Bronchial epithelial cell (primary cell): ENCODE measurements around the gene NFATC4. TPM values are rescaled to one million over a fixed set of nuclear protein-coding genes. Genes with fewer than 3 reads are reported as not detected.

Experiments used
- DNase-seq: peaks from one replicate; pipeline ENCODE4 v3.0.0-alpha.2; 2010; ENCODE audit warnings: low read depth
- FAIRE-seq: peaks from 2 replicates; lab custom pipeline; 2011; peaks lifted over from hg19 to GRCh38; lab: Jason Lieb, UNC
- H3K27me3 ChIP-seq: 2 replicates; pipeline ENCODE4 v1.5.1; 2011; ENCODE audit warnings: low read length; ENCODE audit not compliant: control insufficient read depth, insufficient read depth
- H3K36me3 ChIP-seq: 2 replicates; pipeline ENCODE4 v1.5.1; 2011; ENCODE audit warnings: low read length; ENCODE audit not compliant: control insufficient read depth, insufficient read depth
- H3K4me3 ChIP-seq: 2 replicates; pipeline ENCODE4 v1.5.1; 2011; ENCODE audit warnings: mild to moderate bottlenecking, low read depth, low read length, control low read depth
- total RNA-seq: library from RNA; depleted of rRNA; stranded (reverse); fragments of >200 nt; gene quantifications from 2 replicates; pipeline ENCODE4 v1.2.1, GENCODE V29; 2014
- TF ChIP-seq, protein P1 (sequence below): IDR thresholded peaks from 2 replicates; pipeline ENCODE4 v1.5.1; 2011; ENCODE audit warnings: mild to moderate bottlenecking, moderate library complexity, low read length, control low read depth, inconsistent platforms; ENCODE audit not compliant: insufficient read depth, severe bottlenecking

The NFATC4 gene
- total RNA-seq, 1 donor from 2014 or later: 4.7 TPM

DNA sequence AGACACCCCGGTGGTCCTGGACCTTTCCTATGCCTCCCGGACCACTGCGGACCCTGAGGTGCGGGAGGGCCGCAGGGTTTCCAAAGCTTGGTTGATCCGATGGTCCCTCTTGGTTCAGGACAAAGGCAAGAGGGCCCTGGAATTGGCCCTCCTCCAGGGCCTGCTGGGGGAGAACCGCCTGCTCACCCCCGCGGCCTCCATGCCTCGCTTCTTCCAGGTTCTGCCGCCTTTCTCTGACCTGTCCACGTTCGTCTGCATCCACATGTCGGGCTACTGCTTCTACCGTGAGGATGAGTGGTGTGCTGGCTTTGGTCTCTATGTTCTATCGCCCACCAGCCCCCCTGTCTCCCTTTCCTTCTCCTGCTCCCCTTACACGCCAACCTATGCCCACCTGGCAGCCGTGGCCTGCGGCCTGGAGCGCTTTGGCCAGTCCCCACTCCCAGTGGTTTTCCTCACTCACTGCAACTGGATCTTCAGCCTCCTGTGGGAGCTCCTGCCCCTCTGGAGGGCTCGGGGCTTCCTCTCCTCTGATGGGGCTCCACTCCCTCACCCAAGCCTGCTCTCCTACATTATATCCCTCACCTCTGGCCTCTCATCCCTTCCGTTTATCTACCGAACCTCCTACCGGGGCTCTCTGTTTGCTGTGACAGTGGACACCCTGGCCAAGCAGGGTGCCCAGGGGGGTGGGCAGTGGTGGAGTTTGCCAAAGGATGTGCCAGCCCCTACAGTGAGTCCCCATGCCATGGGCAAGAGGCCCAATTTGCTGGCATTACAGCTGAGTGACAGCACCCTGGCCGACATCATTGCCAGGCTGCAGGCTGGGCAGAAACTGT lies 47.7 kb downstream of the NFATC4 start:
- Histone ChIP-seq H3K27me3 (no peaks in the 10 kb centered on the region), H3K36me3 (peaks cover 10% of the 10 kb centered on the region), H3K4me3 (no peak overlapping the region)
- no peak for DNase-seq
- TF ChIP-seq, protein P1, sequence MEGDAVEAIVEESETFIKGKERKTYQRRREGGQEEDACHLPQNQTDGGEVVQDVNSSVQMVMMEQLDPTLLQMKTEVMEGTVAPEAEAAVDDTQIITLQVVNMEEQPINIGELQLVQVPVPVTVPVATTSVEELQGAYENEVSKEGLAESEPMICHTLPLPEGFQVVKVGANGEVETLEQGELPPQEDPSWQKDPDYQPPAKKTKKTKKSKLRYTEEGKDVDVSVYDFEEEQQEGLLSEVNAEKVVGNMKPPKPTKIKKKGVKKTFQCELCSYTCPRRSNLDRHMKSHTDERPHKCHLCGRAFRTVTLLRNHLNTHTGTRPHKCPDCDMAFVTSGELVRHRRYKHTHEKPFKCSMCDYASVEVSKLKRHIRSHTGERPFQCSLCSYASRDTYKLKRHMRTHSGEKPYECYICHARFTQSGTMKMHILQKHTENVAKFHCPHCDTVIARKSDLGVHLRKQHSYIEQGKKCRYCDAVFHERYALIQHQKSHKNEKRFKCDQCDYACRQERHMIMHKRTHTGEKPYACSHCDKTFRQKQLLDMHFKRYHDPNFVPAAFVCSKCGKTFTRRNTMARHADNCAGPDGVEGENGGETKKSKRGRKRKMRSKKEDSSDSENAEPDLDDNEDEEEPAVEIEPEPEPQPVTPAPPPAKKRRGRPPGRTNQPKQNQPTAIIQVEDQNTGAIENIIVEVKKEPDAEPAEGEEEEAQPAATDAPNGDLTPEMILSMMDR: no peak
- FAIRE-seq: no peak

DNA sequence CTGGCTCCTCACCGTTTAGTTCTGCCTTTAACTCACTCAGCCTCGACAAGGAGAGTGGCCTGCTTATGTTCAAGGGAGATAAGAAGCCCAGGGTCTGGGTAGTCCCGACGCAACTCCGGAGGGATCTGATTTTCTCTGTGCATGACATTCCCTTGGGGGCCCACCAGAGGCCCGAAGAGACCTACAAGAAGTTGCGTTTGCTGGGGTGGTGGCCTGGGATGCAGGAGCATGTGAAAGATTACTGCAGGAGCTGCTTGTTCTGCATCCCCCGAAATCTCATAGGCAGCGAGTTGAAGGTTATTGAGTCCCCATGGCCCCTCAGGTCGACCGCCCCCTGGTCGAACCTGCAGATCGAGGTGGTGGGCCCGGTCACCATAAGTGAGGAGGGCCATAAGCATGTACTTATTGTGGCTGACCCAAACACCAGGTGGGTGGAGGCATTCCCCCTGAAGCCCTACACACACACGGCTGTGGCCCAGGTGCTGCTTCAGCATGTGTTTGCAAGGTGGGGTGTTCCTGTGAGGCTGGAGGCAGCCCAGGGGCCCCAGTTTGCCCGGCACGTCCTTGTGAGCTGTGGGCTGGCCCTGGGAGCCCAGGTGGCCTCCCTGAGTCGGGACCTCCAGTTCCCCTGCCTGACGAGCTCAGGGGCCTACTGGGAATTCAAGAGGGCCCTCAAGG lies 48.4 kb downstream of the NFATC4 start:
- FAIRE-seq (peak; percentile 75), DNase-seq (no peak)
- H3K27me3 ChIP-seq: no peaks in the 10 kb centered on the region
- peaks cover 10% of the 10 kb centered on the region for H3K36me3 ChIP-seq
- TF ChIP-seq, protein P1: no peak
- H3K4me3 ChIP-seq: no peak overlapping the region

DNA sequence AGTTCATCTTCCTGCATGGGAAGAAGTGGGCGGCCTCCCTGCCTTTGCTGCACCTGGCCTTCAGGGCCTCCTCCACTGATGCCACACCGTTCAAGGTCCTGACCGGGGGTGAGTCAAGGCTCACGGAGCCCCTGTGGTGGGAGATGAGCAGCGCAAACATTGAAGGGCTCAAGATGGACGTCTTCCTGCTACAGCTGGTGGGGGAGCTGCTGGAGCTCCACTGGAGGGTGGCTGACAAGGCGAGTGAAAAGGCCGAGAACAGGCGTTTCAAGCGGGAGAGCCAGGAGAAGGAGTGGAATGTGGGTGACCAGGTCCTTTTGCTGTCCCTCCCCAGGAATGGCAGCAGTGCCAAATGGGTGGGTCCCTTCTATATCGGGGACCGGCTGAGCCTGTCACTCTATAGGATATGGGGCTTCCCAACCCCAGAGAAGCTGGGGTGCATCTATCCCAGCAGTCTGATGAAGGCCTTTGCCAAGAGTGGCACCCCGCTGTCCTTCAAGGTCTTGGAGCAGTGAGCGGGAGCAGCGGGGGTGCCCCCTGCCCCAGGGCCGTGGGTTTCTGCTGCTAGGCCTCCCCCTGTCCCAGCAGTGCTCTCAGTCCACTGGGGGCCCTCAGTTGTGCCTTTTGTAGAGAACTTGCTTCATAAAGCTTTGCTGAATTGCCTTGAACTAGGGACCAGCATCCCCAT lies 49.1 kb downstream of the NFATC4 start:
- no peaks in the 10 kb centered on the region for H3K27me3 ChIP-seq
- FAIRE-seq (no peak), DNase-seq (no peak)
- TF ChIP-seq, protein P1: no peak
- H3K36me3 ChIP-seq: peaks cover 10% of the 10 kb centered on the region
- H3K4me3 ChIP-seq: no peak overlapping the region

DNA sequence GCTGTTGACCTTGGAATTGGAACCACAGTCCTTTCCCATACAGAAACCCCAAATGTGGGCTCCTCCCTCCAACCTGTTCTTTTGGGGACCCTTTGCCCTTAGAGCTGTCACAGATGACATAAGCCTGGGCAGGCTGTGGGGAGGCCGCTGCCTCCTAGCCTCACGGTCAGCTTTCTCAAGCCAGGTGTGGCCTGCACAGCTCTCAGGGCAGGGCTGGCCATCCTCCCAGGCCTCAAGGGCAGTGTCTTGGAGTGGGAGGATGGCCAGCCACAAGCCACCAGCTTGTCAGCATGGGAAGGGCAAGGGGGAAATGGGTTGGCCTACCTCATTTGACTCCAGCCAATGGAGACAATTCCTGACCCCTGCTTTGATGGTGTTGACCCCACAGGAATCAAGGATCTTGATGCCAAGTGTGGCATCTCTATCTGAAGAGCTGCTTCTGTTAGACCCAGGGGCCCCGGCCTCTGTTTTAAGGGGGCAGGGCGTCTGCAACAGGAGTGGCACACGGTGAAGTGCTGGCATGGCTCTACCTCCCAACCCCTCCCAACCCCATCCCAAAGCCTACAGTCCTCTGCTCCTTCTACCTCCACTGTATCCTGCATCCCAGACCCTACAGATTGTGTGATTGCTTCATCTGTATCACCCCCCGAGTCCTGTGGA lies 50.0 kb downstream of the NFATC4 start:
- FAIRE-seq: no peak
- Histone ChIP-seq H3K4me3 (no peak overlapping the region), H3K36me3 (peaks cover 10% of the 10 kb centered on the region), H3K27me3 (no peaks in the 10 kb centered on the region)
- TF ChIP-seq, protein P1: no peak
- DNase-seq: no peak

DNA sequence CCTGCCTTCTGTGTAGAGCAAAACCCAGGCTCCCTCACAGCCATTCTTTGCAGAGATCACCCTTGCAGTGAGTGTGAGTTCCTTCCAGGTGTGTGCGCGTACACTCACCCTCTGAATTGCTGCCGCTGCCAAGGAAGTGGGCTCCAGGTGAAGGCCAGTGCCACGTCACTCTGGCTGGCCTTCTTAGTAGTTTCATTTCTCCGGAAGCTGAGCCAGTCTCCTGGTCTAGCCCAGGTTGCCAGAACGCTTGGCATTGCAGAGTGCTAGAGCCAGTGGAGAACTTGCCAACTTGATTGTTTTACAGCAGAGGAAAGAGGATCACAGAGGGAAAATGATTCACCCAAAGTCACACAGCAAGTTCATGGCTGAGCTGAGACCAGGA lies 50.5 kb downstream of the NFATC4 start:
- peaks cover 8% of the 10 kb centered on the region for H3K36me3 ChIP-seq
- no peak overlapping the region for H3K4me3 ChIP-seq
- H3K27me3 ChIP-seq: no peaks in the 10 kb centered on the region
- TF ChIP-seq, protein P1: no peak
- DNase-seq (peak; percentile 95), FAIRE-seq (peak; percentile 98)
